Measurements from ENCODE around the gene CHST12. TPM values are rescaled to one million over a fixed set of nuclear protein-coding genes. Genes with fewer than 3 reads are reported as not detected.

CHST12 gene
- total RNA-seq, 1 donor from 2014 or later: 15.3 TPM

GRCh38 chr7:2431260-2431867 lies 28.0 kb downstream of the CHST12 start:
- peaks cover 36% of the 10 kb centered on the region for H3K36me3 ChIP-seq
- peaks cover 16% of the 10 kb centered on the region for H3K9me3 ChIP-seq (replicated peaks)
- intact Hi-C loops (cut with micrococcal nuclease): no loop called here
- no peak for TF ChIP-seq CTCF (IDR thresholded peaks at IDR 0.05; ENCODE audit: borderline replicate concordance)
- no peak for DNase-seq
- H3K4me1 ChIP-seq: peaks cover 11% of the 10 kb centered on the region
- no peak overlapping the region for H3K4me3 ChIP-seq
- no peak overlapping the region for H3K27ac ChIP-seq (replicated peaks)
- no peaks in the 10 kb centered on the region for H3K27me3 ChIP-seq (ENCODE audit: low read depth)

GRCh38 chr7:2432910-2433712 lies 29.7 kb downstream of the CHST12 start:
- Histone ChIP-seq H3K27ac (replicated peaks) (no peak overlapping the region), H3K4me1 (peaks cover 16% of the 10 kb centered on the region), H3K4me3 (no peak overlapping the region), H3K36me3 (peaks cover 40% of the 10 kb centered on the region), H3K27me3 (ENCODE audit: low read depth) (no peaks in the 10 kb centered on the region), H3K9me3 (replicated peaks) (peaks cover 16% of the 10 kb centered on the region)
- intact Hi-C loops (cut with micrococcal nuclease): no loop called here
- no peak for DNase-seq
- no peak for TF ChIP-seq CTCF (IDR thresholded peaks at IDR 0.05; ENCODE audit: borderline replicate concordance)

- H3K36me3 ChIP-seq: peaks cover 40% of the 10 kb centered on the region
Measured at GRCh38 chr7:2433713-2434550, 30.5 kb downstream of the CHST12 start.

GRCh38 chr7:2435146-2435545 lies 31.7 kb downstream of the CHST12 start:
- Histone ChIP-seq H3K27me3 (ENCODE audit: low read depth) (no peaks in the 10 kb centered on the region), H3K9me3 (replicated peaks) (peaks cover 15% of the 10 kb centered on the region), H3K4me3 (no peak overlapping the region), H3K36me3 (peaks cover 40% of the 10 kb centered on the region), H3K4me1 (peaks cover 25% of the 10 kb centered on the region), H3K27ac (replicated peaks) (no peak overlapping the region)
- no peak for TF ChIP-seq CTCF (IDR thresholded peaks at IDR 0.05; ENCODE audit: borderline replicate concordance)
- no peak for DNase-seq
- intact Hi-C loops (cut with micrococcal nuclease): no loop called here

More at GRCh38 chr7:2433713-2434550, 30.5 kb downstream of the CHST12 start:
- H3K9me3 ChIP-seq (replicated peaks): peaks cover 16% of the 10 kb centered on the region
- no peak for TF ChIP-seq CTCF (IDR thresholded peaks at IDR 0.05; ENCODE audit: borderline replicate concordance)
- DNase-seq: no peak
- H3K4me1 ChIP-seq: peaks cover 24% of the 10 kb centered on the region
- H3K4me3 ChIP-seq: no peak overlapping the region
- intact Hi-C loops (cut with micrococcal nuclease): no loop called here
- no peaks in the 10 kb centered on the region for H3K27me3 ChIP-seq (ENCODE audit: low read depth)
- no peak overlapping the region for H3K27ac ChIP-seq (replicated peaks)

GRCh38 chr7:2436341-2437104 lies 33.1 kb downstream of the CHST12 start:
- intact Hi-C loops (cut with micrococcal nuclease): no loop called here
- Histone ChIP-seq H3K27ac (replicated peaks) (no peak overlapping the region), H3K4me1 (peaks cover 25% of the 10 kb centered on the region), H3K4me3 (no peak overlapping the region), H3K36me3 (peaks cover 31% of the 10 kb centered on the region), H3K27me3 (ENCODE audit: low read depth) (no peaks in the 10 kb centered on the region), H3K9me3 (replicated peaks) (peaks cover 2% of the 10 kb centered on the region)
- DNase-seq: no peak
- no peak for TF ChIP-seq CTCF (IDR thresholded peaks at IDR 0.05; ENCODE audit: borderline replicate concordance)

Data from left ventricle myocardium inferior (tissue), 1 donor.